GM23338 (cell line): ENCODE data around the gene PEAR1. TPM values are rescaled to one million over a fixed set of nuclear protein-coding genes. Genes with fewer than 3 reads are reported as not detected.

Experiments
- ATAC-seq: fragments of 200-7000 bp; cut with Tn5 transposase; 3 replicates; pipeline ENCODE4 v1.9.1; 2020
- DNase-seq: peaks from one replicate; pipeline ENCODE4 v3.0.0-alpha.2; 2015; ENCODE audit warnings: low spot score
- H2AFZ ChIP-seq: fragments of 200-600 bp; sonication (generic); 2 replicates; pipeline ENCODE4 v1.8.0; 2016; ENCODE audit warnings: antibody characterized with exemption, mild to moderate bottlenecking, moderate library complexity
- H3F3A ChIP-seq: fragments of 200-600 bp; sonication (generic); replicated peaks from 2 replicates; pipeline ENCODE4 v1.8.0; 2017; ENCODE audit warnings: antibody characterized with exemption, mixed run types, low read depth
- H3K27ac ChIP-seq: fragments of 200-600 bp; sonication (generic); 2 replicates; pipeline ENCODE4 v1.6.1; 2016; ENCODE audit warnings: low read depth
- H3K27me3 ChIP-seq: fragments of 200-600 bp; sonication (generic); 2 replicates; pipeline ENCODE4 v1.8.0; 2016; ENCODE audit warnings: mild to moderate bottlenecking, mixed run types, moderate library complexity; ENCODE audit not compliant: insufficient read depth
- H3K36me3 ChIP-seq: fragments of 200-600 bp; sonication (generic); 2 replicates; pipeline ENCODE4 v1.8.0; 2016; ENCODE audit warnings: mild to moderate bottlenecking; ENCODE audit not compliant: insufficient read depth
- H3K4me1 ChIP-seq: fragments of 200-600 bp; sonication (generic); 2 replicates; pipeline ENCODE4 v1.8.0; 2016; ENCODE audit warnings: mild to moderate bottlenecking, moderate library complexity; ENCODE audit not compliant: insufficient read depth
- H3K4me2 ChIP-seq: fragments of 200-600 bp; sonication (generic); 2 replicates; pipeline ENCODE4 v1.7.1; 2017; ENCODE audit warnings: mixed run types
- H3K4me3 ChIP-seq: fragments of 200-600 bp; sonication (generic); 2 replicates; pipeline ENCODE4 v1.6.1; 2016; ENCODE audit warnings: mixed run types
- H3K79me2 ChIP-seq: fragments of 200-600 bp; sonication (generic); replicated peaks from 2 replicates; pipeline ENCODE4 v1.8.0; 2017; ENCODE audit warnings: mild to moderate bottlenecking; ENCODE audit not compliant: insufficient read depth
- H3K9me2 ChIP-seq: fragments of 200-600 bp; sonication (generic); 2 replicates; pipeline ENCODE4 v1.8.0; 2017; ENCODE audit not compliant: insufficient read depth
- H4K20me1 ChIP-seq: fragments of 200-600 bp; sonication (generic); replicated peaks from 2 replicates; pipeline ENCODE4 v1.8.0; 2017; ENCODE audit warnings: mild to moderate bottlenecking; ENCODE audit not compliant: insufficient read depth
- H3K27ac Mint-ChIP-seq: 2 replicates; pipeline ENCODE4 v1.8.0; 2020; ENCODE audit warnings: inconsistent platforms, mild to moderate bottlenecking, moderate library complexity, mixed read lengths
- H3K27me3 Mint-ChIP-seq: 3 replicates; pipeline ENCODE4 v1.8.0; 2022; ENCODE audit warnings: low read depth, mild to moderate bottlenecking, moderate library complexity, mixed read lengths, inconsistent platforms; ENCODE audit not compliant: insufficient read depth, poor library complexity
- H3K36me3 Mint-ChIP-seq: 3 replicates; pipeline ENCODE4 v1.8.0; 2021; ENCODE audit warnings: low read depth, mild to moderate bottlenecking, inconsistent platforms, moderate library complexity, mixed read lengths
- H3K4me1 Mint-ChIP-seq: 3 replicates; pipeline ENCODE4 v1.8.0; 2020; ENCODE audit warnings: mild to moderate bottlenecking, inconsistent platforms, mixed read lengths
- H3K4me3 Mint-ChIP-seq: 3 replicates; pipeline ENCODE4 v1.8.0; 2021; ENCODE audit warnings: moderate library complexity, mild to moderate bottlenecking, inconsistent platforms, mixed read lengths
- H3K9me3 Mint-ChIP-seq: 3 replicates; pipeline ENCODE4 v1.8.0; 2020; ENCODE audit warnings: moderate library complexity, mild to moderate bottlenecking, inconsistent platforms, mixed read lengths
- CREB1 ChIP-seq: fragments of 250-450 bp; sonication (Bioruptor Pico); IDR thresholded peaks from 2 replicates; pipeline ENCODE4 v1.5.0; 2020; ENCODE audit warnings: low read depth, mild to moderate bottlenecking, moderate library complexity
- EZH2 ChIP-seq: fragments of 200-600 bp; sonication (generic); IDR thresholded peaks from one replicate; pipeline ENCODE4 v1.8.0; 2017; ENCODE audit warnings: antibody characterized with exemption, mild to moderate bottlenecking, low read depth; ENCODE audit not compliant: unreplicated experiment
- EZH2phosphoT487 ChIP-seq: fragments of 200-600 bp; sonication (generic); IDR thresholded peaks from one replicate; pipeline ENCODE4 v1.8.1; 2018; ENCODE audit warnings: antibody characterized with exemption; ENCODE audit not compliant: unreplicated experiment
- JUNB ChIP-seq: IDR thresholded peaks from one replicate; pipeline ENCODE4 v1.6.1; 2016; ENCODE audit warnings: antibody characterized with exemption; ENCODE audit not compliant: unreplicated experiment
- NANOG ChIP-seq: IDR thresholded peaks from 2 replicates; pipeline ENCODE4 v1.6.1; 2016; ENCODE audit warnings: antibody characterized with exemption, borderline replicate concordance
- STAT1 ChIP-seq: IDR thresholded peaks from one replicate; pipeline ENCODE4 v1.6.1; 2016; ENCODE audit warnings: antibody characterized with exemption; ENCODE audit not compliant: unreplicated experiment
- ZNF331 ChIP-seq: fragments of 250-450 bp; sonication (Bioruptor Pico); IDR thresholded peaks from 2 replicates; pipeline ENCODE4 v1.5.0; 2020; ENCODE audit warnings: low read depth, mild to moderate bottlenecking, moderate library complexity
- polyA plus RNA-seq: library from polyadenylated mRNA; unstranded; fragments of >200 nt; fragmentation: Nextera tagmentation; extraction: Ambion mirVana; gene quantifications from 2 replicates; pipeline ENCODE4 v1.2.1, GENCODE V29; 2016
- total RNA-seq: library from RNA; depleted of rRNA; stranded (reverse); fragments of >200 nt; shearing (Covaris generic); gene quantifications from 2 replicates; pipeline ENCODE4 v1.2.3, GENCODE V29; 2014
- TF ChIP-seq, protein P1 (sequence below): fragments of 250-450 bp; sonication (Bioruptor Pico); IDR thresholded peaks from 2 replicates; pipeline ENCODE4 v1.5.0; 2020; ENCODE audit warnings: mild to moderate bottlenecking, moderate library complexity
- TF ChIP-seq, protein P2 (sequence below): IDR thresholded peaks from one replicate; pipeline ENCODE4 v1.6.1; 2018; ENCODE audit warnings: antibody characterized with exemption; ENCODE audit not compliant: unreplicated experiment

Gene PEAR1
- total and polyA plus RNA-seq, 2 experiments from 2014 or later, result 0.28 to 0.47 TPM

DNA sequence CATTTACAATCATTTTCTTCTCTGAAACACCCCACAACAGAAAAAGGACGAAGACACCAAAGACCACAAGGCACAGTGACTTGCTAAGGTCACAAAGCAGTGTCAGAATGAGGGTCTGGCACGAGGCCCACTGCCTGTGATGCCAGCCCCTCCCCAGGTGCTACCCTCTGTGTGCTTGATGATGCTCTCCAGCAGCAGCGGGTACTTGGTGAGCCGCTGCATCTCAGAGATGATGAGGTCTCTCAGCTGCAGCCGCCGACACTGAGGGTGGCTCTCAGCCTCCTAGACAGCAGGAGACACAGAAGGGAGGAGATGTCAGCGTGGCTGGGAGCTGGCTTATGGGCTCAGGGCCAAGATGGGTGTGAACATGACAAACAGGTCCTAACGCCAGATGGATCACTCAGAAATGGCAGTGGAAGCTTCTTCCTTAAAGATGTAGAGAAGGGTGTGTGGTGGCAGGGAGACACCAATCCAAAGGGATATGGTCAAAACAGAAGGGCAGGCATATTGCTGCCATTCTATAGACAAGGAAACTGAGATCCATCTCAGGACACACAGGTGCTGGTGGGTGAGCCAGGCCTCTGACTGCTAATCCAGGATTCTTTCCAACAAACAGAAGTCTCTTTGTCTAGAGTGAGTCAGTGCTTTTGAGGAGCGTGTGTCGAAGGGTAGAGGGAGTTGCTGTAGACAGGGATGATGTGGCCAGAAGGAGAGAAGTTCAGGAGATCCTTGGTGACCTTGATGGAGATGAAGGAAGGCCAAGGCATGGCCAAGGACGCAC lies 52.6 kb downstream of the PEAR1 start:
- no peaks in the 10 kb centered on the region for H3K4me1 ChIP-seq
- H3K4me1 Mint-ChIP-seq, result peaks cover 10% of the 10 kb centered on the region
- H3K4me2 ChIP-seq, result no peak overlapping the region
- no peak overlapping the region for H3K4me3 ChIP-seq
- H3K9me2 ChIP-seq, result no peaks in the 10 kb centered on the region
- ATAC-seq (no peak), DNase-seq (no peak)
- no peak overlapping the region for H3K27ac ChIP-seq
- no peak overlapping the region for H3K27ac Mint-ChIP-seq
- no peak overlapping the region for H2AFZ ChIP-seq
- no peaks in the 10 kb centered on the region for H3K27me3 ChIP-seq
- no peak for TF ChIP-seq CREB1 (CRISPR knock-in tag)
- no peak for TF ChIP-seq NANOG
- TF ChIP-seq, protein P1, sequence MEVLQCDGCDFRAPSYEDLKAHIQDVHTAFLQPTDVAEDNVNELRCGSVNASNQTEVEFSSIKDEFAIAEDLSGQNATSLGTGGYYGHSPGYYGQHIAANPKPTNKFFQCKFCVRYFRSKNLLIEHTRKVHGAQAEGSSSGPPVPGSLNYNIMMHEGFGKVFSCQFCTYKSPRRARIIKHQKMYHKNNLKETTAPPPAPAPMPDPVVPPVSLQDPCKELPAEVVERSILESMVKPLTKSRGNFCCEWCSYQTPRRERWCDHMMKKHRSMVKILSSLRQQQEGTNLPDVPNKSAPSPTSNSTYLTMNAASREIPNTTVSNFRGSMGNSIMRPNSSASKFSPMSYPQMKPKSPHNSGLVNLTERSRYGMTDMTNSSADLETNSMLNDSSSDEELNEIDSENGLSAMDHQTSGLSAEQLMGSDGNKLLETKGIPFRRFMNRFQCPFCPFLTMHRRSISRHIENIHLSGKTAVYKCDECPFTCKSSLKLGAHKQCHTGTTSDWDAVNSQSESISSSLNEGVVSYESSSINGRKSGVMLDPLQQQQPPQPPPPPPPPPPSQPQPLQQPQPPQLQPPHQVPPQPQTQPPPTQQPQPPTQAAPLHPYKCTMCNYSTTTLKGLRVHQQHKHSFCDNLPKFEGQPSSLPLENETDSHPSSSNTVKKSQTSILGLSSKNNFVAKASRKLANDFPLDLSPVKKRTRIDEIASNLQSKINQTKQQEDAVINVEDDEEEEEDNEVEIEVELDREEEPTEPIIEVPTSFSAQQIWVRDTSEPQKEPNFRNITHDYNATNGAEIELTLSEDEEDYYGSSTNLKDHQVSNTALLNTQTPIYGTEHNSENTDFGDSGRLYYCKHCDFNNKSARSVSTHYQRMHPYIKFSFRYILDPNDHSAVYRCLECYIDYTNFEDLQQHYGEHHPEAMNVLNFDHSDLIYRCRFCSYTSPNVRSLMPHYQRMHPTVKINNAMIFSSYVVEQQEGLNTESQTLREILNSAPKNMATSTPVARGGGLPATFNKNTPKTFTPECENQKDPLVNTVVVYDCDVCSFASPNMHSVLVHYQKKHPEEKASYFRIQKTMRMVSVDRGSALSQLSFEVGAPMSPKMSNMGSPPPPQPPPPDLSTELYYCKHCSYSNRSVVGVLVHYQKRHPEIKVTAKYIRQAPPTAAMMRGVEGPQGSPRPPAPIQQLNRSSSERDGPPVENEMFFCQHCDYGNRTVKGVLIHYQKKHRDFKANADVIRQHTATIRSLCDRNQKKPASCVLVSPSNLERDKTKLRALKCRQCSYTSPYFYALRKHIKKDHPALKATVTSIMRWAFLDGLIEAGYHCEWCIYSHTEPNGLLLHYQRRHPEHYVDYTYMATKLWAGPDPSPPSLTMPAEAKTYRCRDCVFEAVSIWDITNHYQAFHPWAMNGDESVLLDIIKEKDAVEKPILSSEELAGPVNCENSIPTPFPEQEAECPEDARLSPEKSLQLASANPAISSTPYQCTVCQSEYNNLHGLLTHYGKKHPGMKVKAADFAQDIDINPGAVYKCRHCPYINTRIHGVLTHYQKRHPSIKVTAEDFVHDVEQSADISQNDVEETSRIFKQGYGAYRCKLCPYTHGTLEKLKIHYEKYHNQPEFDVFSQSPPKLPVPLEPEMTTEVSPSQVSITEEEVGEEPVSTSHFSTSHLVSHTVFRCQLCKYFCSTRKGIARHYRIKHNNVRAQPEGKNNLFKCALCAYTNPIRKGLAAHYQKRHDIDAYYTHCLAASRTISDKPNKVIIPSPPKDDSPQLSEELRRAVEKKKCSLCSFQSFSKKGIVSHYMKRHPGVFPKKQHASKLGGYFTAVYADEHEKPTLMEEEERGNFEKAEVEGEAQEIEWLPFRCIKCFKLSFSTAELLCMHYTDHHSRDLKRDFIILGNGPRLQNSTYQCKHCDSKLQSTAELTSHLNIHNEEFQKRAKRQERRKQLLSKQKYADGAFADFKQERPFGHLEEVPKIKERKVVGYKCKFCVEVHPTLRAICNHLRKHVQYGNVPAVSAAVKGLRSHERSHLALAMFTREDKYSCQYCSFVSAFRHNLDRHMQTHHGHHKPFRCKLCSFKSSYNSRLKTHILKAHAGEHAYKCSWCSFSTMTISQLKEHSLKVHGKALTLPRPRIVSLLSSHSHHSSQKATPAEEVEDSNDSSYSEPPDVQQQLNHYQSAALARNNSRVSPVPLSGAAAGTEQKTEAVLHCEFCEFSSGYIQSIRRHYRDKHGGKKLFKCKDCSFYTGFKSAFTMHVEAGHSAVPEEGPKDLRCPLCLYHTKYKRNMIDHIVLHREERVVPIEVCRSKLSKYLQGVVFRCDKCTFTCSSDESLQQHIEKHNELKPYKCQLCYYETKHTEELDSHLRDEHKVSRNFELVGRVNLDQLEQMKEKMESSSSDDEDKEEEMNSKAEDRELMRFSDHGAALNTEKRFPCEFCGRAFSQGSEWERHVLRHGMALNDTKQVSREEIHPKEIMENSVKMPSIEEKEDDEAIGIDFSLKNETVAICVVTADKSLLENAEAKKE (CRISPR knock-in tag), result no peak
- TF ChIP-seq JUNB, result no peak
- TF ChIP-seq EZH2phosphoT487, result no peak
- TF ChIP-seq EZH2, result no peak
- no peak for TF ChIP-seq STAT1
- TF ChIP-seq, protein P2, sequence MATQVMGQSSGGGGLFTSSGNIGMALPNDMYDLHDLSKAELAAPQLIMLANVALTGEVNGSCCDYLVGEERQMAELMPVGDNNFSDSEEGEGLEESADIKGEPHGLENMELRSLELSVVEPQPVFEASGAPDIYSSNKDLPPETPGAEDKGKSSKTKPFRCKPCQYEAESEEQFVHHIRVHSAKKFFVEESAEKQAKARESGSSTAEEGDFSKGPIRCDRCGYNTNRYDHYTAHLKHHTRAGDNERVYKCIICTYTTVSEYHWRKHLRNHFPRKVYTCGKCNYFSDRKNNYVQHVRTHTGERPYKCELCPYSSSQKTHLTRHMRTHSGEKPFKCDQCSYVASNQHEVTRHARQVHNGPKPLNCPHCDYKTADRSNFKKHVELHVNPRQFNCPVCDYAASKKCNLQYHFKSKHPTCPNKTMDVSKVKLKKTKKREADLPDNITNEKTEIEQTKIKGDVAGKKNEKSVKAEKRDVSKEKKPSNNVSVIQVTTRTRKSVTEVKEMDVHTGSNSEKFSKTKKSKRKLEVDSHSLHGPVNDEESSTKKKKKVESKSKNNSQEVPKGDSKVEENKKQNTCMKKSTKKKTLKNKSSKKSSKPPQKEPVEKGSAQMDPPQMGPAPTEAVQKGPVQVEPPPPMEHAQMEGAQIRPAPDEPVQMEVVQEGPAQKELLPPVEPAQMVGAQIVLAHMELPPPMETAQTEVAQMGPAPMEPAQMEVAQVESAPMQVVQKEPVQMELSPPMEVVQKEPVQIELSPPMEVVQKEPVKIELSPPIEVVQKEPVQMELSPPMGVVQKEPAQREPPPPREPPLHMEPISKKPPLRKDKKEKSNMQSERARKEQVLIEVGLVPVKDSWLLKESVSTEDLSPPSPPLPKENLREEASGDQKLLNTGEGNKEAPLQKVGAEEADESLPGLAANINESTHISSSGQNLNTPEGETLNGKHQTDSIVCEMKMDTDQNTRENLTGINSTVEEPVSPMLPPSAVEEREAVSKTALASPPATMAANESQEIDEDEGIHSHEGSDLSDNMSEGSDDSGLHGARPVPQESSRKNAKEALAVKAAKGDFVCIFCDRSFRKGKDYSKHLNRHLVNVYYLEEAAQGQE, result no peak
- TF ChIP-seq ZNF331 (CRISPR knock-in tag), result no peak
- no peaks in the 10 kb centered on the region for H3K9me3 Mint-ChIP-seq
- no peaks in the 10 kb centered on the region; the same call in 1 of the 2 replicates for H4K20me1 ChIP-seq
- H3K36me3 Mint-ChIP-seq, result peaks cover 73% of the 10 kb centered on the region
- peaks cover 12% of the 10 kb centered on the region for H3K36me3 ChIP-seq
- no peaks in the 10 kb centered on the region for H3K79me2 ChIP-seq
- H3K27me3 Mint-ChIP-seq, result peaks cover 3% of the 10 kb centered on the region
- no peaks in the 10 kb centered on the region for H3F3A ChIP-seq
- H3K4me3 Mint-ChIP-seq, result no peak overlapping the region
